Measurements from ENCODE around the gene AP1M2. TPM values are rescaled to one million over a fixed set of nuclear protein-coding genes. Genes with fewer than 3 reads are reported as not detected.

AP1M2 gene
- polyA plus RNA-seq, 1 donor (not counting 4 experiments of a cell fraction or from before 2014, with no cell fraction given): 83.1 TPM

DNA sequence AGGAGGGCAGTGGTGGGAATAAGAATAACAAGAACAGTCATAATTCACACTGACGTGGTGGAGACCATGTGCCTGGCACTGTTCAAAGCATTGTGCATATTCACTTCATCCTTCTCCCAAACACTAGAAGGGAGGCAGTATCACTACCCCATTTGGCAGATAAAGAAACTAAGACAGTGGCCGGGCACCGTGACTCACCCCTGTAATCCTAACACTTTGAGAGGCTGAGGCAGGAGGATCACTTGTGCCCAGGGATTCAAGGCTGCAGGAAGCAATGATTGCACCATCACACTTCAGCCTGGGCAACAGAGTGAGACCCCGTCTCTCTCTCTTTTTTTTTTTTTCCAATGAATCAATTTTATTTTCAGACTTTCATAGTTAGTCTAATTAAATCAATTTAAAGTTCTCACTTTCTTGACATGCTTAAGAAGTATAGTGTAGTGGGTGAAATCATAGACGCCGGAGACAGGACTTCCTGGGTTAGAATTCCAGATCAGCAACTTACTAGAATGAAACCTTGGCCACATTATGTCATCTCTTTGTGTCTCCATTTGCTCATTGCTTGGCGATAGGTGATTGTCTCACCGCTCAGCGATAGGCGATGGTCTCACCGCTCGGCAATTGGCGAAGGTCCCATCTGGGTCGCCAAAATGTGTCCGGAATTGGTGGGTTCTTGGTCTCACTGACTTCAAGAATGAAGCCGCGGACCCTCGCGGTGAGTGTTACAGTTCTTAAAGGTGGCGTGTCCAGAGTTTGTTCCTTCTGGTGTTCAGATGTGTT, 48.7 kb downstream of the AP1M2 start:
- no peak overlapping the region for H3K9ac ChIP-seq (ENCODE audit: control insufficient read depth, extremely low read depth, insufficient read depth, low read length)
- H3K4me2 ChIP-seq (ENCODE audit: control insufficient read depth, extremely low read depth, insufficient read depth, low read depth, low read length): no peak overlapping the region
- no peak overlapping the region for H2AFZ ChIP-seq (ENCODE audit: control insufficient read depth, low read length)
- no peak for FAIRE-seq
- H3K9me1 ChIP-seq (ENCODE audit: control insufficient read depth, extremely low read depth, insufficient read depth, low read length): no peaks in the 10 kb centered on the region
- H3K9me3 ChIP-seq (ENCODE audit: control insufficient read depth, low read depth, low read length): no peaks in the 10 kb centered on the region
- no peaks in the 10 kb centered on the region for H4K20me1 ChIP-seq (ENCODE audit: control insufficient read depth, extremely low read depth, insufficient read depth, low read length)
- H3K27ac ChIP-seq (ENCODE audit: control insufficient read depth, insufficient read depth, low read length): no peak overlapping the region
- H3K4me3 ChIP-seq (ENCODE audit: control insufficient read depth in 2 of 3, extremely low read depth in 1 of 3, insufficient read depth in 2 of 3, low read depth in 1 of 3, low read length in 3 of 3): no peak overlapping the region
- H3K79me2 ChIP-seq (ENCODE audit: control insufficient read depth, insufficient read depth, low read length): no peaks in the 10 kb centered on the region
- dilution Hi-C loops (cut with MboI; ENCODE audit: extremely low pct_ligation_motif_present, low sequenced_read_pairs): no loop called here
- DNase-seq (ENCODE audit: low read depth, low spot score): no peak
- no peaks in the 10 kb centered on the region for H3K27me3 ChIP-seq (ENCODE audit: control insufficient read depth, extremely low read depth, insufficient read depth, low read length)
- TF ChIP-seq CTCF (optimal IDR thresholded peaks at IDR 0.05 in 1 of 3, IDR thresholded peaks at IDR 0.05 in 1 of 3, conservative IDR thresholded peaks at IDR 0.05 in 1 of 3; ENCODE audit: extremely low read depth in 1 of 3, insufficient read depth in 2 of 3, low read length in 3 of 3) (no peak), EZH2 (IDR thresholded peaks at IDR 0.05; ENCODE audit: low read length) (no peak)
- H3K4me1 ChIP-seq (ENCODE audit: control insufficient read depth, extremely low read depth, insufficient read depth, low read length): peaks cover 29% of the 10 kb centered on the region
- H3K36me3 ChIP-seq (ENCODE audit: control insufficient read depth in 2 of 2, extremely low read depth in 1 of 2, insufficient read depth in 2 of 2, low read length in 2 of 2): no peaks in the 10 kb centered on the region

GRCh38 chr19:10537668-10538067, 49.4 kb downstream of the AP1M2 start:
- Histone ChIP-seq H3K27ac (ENCODE audit: control insufficient read depth, insufficient read depth, low read length) (no peak overlapping the region), H3K9me3 (ENCODE audit: control insufficient read depth, low read depth, low read length) (no peaks in the 10 kb centered on the region), H3K36me3 (ENCODE audit: control insufficient read depth in 2 of 2, extremely low read depth in 1 of 2, insufficient read depth in 2 of 2, low read length in 2 of 2) (no peaks in the 10 kb centered on the region), H3K4me3 (ENCODE audit: control insufficient read depth in 2 of 3, extremely low read depth in 1 of 3, insufficient read depth in 2 of 3, low read depth in 1 of 3, low read length in 3 of 3) (no peak overlapping the region), H3K4me2 (ENCODE audit: control insufficient read depth, extremely low read depth, insufficient read depth, low read depth, low read length) (no peak overlapping the region), H3K9ac (ENCODE audit: control insufficient read depth, extremely low read depth, insufficient read depth, low read length) (no peak overlapping the region), H3K4me1 (ENCODE audit: control insufficient read depth, extremely low read depth, insufficient read depth, low read length) (peaks cover 26% of the 10 kb centered on the region), H3K79me2 (ENCODE audit: control insufficient read depth, insufficient read depth, low read length) (no peaks in the 10 kb centered on the region), H2AFZ (ENCODE audit: control insufficient read depth, low read length) (no peak overlapping the region), H3K9me1 (ENCODE audit: control insufficient read depth, extremely low read depth, insufficient read depth, low read length) (no peaks in the 10 kb centered on the region), H3K27me3 (ENCODE audit: control insufficient read depth, extremely low read depth, insufficient read depth, low read length) (no peaks in the 10 kb centered on the region), H4K20me1 (ENCODE audit: control insufficient read depth, extremely low read depth, insufficient read depth, low read length) (no peaks in the 10 kb centered on the region)
- DNase-seq (ENCODE audit: low read depth, low spot score): no peak
- no peak for FAIRE-seq
- dilution Hi-C loops (cut with MboI; ENCODE audit: extremely low pct_ligation_motif_present, low sequenced_read_pairs): no loop called here
- TF ChIP-seq EZH2 (IDR thresholded peaks at IDR 0.05; ENCODE audit: low read length) (no peak), CTCF (optimal IDR thresholded peaks at IDR 0.05 in 1 of 3, IDR thresholded peaks at IDR 0.05 in 1 of 3, conservative IDR thresholded peaks at IDR 0.05 in 1 of 3; ENCODE audit: extremely low read depth in 1 of 3, insufficient read depth in 2 of 3, low read length in 3 of 3) (no peak)

Data from keratinocyte (primary cell).